GM18511 (cell line): Measurements from ENCODE around the gene WWOX.

Experiments
- ATAC-seq: cut with Tn5 transposase; IDR thresholded peaks from one replicate; pipeline ENCODE4 v1.9.1; 2021; ENCODE audit warnings: mild to moderate bottlenecking, moderate library complexity; ENCODE audit not compliant: unreplicated experiment

Gene WWOX

DNA sequence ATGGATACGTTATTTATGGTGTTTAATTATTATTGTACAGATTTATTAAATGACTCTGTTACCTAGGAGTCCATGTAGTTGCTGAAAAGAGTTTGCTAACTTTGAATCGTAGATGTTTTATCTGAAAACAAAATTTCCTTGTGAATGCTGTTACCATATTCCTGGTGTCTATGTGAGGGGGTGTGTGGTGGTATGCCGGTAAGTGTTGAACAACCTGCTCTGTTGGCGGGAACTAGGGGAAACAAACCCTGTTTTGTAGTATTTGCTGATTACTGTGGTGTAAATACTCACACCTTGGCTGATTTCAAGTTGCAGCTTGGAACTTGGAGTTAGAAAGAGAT lies 386.4 kb downstream of the WWOX start:
- ATAC-seq, result no peak

DNA sequence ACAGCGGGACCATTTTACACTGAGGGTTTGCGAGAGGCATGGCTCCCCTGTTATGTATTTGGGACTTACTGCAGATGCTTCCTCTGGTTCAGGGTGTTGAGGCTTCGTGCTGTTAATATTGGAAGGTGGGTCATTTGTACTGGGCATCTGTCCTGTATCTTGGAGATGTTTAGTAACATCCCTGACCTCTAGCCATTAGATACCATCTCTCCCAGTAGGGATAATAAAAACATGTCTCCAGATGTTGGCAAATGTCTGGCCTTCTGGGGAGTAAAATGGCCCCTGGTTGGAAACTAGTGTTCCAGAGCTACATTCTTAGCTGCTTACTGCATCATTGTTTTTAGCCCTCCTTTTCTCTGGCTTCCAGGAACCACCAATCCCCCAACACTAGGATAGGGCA lies 388.0 kb downstream of the WWOX start:
- no peak for ATAC-seq

DNA sequence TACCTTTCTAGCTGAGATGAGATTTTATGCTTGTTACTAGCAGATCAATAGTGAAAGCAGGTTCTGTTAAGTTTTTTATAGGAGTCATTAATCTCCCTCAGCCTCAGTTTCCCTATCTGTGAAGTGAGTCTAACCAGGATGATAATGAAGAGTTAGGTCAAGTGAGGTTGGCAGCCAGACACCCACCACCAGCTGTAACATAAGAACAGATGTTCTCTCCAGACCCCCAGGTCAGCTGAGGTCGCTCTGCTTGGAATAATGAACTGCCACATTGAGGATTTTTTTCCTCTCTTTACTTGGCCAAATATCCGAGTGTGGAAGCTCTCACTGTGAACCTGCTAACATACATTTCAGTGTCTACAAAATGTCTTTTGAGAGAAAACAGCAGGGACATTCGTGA lies 389.6 kb downstream of the WWOX start:
- ATAC-seq, result no peak

DNA sequence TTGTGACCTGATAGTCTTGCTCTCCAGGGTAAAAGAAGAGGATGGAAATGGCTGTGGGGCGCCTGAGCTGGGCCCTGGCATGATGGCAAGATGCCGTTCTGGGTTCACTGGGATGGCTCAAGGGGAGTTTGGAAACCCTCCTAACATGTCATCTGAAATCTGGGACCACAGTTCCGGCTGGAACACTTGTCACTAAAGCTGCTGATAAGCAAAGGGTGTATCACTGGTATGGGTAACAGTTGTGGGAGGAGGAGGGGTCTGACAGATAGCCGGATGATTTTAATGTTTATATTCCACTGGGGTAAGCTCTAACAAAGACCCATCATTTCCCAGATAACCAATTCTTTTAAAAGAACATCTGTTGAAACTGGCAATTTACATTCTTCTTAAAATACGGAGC lies 390.2 kb downstream of the WWOX start:
- ATAC-seq, result no peak

DNA sequence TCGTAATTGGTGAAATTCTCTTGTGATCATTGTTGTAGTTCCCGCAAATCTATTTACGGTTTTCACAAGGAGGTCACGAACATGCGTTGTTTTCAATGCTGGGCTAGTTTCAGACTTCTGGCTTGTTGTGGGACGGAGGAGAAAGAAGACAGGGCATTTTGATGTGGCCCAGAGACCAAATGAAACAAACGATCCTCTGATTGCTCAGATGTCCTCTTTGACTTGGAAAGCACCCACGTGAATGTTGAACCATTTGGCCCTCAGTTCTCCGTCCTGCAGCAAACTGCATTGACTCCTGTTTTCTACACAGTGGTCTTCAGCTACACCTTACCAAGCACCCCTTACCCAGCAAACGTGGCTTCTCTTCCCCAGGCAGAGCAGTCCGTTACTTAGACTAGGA lies 391.0 kb downstream of the WWOX start:
- no peak for ATAC-seq

DNA sequence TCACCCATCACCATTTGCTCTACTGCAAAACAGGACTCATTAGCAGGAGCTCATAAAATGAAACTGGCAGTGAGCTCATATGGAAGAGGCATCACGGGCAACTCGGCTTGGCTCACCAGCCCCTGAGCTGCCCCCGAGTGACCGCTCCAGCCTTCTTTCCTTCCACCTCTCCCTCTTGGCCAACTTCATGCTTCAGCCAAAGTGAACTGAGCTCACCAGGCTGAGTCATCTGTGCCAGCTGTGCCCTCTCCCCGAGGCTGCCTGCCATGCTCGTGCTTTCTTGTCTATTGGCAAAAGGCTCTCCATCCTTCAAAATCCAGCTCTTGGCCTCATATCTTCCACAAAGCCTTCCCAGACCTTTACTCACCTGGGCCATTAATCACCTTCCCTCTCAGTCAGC lies 391.4 kb downstream of the WWOX start:
- no peak for ATAC-seq

DNA sequence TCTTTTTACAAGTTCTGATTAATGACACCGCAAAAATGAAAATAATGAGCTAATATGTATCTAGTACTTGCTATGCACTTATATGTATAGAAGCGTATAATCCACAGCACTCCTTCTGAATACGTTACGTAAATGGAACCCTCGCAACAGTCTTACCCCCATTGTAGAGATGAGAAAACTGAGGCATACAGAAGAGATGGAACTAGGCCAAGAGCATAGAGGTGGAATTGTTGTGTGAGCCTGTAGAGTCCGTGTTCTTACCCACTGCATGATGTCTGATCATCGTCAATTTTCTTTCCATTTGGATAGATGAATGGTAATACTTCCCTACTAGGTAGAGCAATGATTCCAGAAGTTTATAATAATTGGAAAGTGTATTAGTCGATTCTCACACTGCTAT lies 394.1 kb downstream of the WWOX start:
- no peak for ATAC-seq

DNA sequence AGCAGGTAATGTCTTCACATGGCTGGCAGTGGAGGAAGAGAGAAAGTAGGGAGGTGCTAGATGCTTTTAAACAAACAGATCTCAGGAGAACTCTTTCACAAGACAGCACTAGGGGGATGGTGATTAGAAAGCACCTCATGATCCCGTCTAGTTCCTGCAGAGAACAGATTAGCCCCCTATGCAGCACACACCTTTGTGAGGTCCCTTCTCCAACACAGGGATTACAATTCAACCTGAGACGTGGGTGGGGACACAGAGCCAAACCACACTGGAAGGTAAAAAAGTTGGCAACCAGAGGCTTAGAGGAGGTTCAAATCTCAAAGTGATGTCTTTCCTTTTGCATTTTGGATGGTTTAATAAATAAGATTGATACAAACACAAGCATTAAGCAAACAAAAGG lies 394.7 kb downstream of the WWOX start:
- ATAC-seq, result no peak

DNA sequence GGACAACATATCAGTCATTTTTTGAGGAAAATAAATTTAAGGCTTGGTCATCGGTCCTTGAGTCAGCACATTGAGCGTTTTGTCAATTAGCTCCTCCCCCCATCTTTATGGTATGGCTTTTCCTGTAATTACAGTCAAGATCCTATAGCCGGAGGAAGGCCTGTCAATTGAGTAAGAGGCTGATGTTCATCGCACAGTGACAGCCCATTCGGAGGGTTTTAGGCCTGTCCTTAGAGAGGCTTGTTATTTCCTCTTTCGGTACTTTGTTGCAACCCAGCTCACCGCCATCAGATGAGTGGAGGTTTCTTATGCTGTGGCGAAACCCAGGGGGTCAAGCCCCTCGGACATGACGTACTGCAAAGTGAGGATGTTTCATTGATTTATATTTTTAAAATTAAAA lies 395.2 kb downstream of the WWOX start:
- ATAC-seq, result no peak

DNA sequence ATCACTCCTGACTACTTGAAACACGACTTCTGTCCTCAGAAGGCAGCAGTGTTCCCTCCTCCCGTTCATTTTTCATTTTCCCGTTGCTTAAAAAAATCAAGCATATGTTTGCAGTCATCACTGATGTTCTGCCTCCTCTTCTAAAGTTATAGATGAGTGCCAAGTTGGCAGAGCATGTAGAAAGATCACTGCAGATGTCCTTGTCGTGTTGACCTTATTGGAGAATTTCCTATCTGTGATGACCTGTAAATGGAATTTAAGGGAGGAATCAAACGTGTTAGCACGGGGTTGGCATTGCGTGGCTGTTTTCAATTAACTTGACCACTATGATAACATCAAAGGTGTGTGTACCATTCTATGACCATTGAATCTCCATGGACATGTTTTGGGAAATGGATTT lies 396.7 kb downstream of the WWOX start:
- no peak for ATAC-seq

DNA sequence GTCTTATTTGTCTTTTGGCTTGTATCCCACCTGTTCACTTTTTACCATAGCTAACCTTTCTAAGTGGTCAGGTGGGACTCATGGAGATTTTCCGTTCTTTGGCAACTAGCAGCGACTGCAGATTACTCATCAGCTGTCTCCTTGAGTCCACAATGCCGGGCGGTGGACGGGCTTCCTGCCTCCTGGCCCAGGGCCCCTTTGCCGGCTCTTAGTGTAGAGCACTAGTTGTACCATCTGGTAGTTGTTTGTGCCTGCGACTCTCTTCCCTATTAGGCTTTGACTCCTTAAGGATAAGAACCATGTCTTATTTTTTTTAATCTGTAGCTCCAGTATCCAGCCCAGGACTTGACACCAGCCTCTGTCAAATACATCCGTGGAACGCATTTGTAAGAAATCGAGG lies 399.9 kb downstream of the WWOX start:
- ATAC-seq, result no peak

DNA sequence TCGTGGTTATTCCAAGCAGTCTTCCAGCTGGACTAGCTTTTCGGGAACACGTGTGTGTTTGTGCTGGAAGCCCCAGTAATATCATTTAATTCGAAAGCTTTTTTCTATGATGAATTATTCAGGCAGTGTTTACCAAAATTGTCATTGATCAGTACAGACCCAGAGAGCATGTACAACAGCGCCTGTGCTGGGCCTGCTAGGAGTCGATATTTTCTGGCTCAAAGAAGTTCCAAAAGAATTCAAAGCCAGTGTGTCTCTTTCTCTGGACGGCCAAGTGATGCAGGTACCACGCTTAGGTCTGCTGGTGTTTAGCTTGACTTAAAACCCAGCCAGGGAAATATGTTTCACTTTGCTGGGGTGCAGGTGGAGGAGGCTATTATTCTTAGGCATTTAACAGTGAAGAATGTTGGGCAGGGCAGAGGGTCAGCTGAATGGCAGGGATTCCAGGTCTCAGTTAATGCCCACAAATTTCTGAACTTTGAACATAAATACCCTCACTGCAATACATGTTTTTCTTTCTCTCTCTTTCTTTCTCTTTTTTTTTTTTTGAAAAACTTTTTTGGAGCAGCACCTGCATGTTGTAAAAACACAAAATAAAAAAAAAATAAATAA lies 401.3 kb downstream of the WWOX start:
- no peak for ATAC-seq

DNA sequence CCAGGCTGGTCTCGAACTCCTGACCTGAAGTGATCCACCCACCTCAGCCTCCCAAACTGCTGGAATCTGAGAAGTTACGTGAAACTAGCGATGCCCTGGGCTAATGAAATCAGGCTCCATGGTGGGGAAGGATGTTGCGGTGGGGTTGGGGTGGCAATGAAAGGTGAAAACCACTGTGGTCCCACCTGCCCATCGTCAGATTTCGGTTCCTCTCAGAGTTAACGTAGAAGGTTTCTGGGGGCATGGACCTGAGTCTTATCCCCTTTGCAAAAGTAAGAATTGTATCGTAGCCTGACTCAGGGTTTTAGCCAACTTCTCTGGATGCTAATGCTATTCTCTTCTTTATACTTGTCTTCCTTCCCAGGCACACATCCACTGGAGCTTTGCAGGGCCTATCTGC lies 402.3 kb downstream of the WWOX start:
- ATAC-seq, result no peak

DNA sequence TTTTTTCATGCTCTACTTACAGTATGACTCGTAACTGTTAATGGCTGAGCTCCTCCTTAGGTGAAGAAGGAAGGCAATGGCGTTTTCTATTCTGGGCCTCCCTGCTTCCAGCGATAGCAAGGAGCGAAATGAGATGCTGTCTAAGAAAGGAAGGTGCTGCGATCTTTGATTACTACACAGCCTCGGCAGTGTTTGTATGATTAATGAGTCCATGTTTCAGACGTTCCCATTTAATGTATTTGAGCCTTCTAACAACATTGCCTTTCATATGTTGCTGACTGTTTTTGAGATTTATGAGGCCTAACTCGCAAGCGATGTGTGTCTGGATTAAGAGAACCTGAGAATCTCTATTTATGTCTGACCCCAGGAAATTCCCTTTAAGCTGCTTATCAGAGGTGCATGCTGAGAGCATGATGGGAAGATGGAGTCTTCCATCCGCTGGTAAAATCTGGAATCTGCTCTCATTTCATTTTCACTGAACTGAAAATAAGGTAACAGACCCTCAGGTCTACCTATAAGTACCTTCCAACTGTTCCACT lies 403.4 kb downstream of the WWOX start:
- no peak for ATAC-seq

DNA sequence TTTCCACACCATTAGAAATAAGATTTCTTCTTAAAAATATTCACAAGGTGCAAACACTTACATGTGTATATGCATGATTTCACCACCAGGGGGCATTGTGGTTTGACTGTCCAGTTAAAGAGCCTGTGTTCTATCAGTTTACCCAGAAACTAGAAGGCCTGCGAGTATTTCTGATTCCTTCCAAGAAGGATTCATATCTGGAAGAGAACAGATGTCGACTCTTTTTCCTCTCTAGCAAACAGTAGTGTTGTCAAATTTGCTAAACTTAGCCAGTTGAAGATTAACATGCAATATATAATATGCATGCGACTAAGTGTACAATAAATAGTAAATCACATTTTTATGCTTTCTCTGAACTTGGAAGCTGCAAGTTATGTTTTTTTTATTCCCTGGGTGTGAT lies 404.1 kb downstream of the WWOX start:
- ATAC-seq, result no peak

DNA sequence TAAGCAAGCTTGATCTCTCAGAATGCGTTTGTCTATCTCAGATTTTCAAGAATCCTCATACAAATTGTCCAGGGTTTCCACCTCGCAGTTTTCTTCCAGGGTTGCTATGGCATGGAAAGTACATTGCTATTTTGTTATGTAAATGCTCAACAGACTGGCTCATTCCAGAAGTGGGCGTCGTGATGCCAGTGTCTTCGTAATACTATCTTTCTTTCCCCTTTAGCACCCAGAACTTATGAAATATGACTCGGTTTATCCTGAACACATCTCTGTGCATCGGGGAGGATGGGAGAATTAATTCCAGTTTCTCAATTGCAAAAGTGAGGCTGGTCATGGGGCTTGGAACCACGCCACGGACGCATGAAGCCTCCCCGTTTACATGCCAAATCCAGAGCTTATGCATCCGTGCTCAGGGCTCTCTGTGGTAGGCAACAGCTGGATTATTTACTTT lies 405.0 kb downstream of the WWOX start:
- no peak for ATAC-seq

DNA sequence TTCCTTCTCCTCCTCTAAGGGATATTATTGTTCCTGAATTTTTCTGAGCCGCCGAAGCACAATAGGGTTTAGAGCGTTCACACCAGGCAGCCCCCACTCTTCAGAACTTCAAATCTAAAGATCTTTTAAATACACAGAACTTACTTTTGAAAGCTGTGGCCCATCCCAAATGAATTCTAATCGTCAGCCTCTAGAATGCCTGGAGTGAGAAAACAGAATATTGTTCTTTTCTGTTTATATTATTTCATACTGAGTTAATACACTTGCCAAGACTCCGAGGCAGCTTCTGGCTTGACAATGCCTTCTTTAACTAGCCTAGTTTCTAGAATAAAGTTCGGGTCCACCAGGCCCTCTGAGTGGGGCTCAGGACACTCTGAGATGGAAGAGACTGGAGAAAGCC lies 405.6 kb downstream of the WWOX start:
- ATAC-seq, result no peak

DNA sequence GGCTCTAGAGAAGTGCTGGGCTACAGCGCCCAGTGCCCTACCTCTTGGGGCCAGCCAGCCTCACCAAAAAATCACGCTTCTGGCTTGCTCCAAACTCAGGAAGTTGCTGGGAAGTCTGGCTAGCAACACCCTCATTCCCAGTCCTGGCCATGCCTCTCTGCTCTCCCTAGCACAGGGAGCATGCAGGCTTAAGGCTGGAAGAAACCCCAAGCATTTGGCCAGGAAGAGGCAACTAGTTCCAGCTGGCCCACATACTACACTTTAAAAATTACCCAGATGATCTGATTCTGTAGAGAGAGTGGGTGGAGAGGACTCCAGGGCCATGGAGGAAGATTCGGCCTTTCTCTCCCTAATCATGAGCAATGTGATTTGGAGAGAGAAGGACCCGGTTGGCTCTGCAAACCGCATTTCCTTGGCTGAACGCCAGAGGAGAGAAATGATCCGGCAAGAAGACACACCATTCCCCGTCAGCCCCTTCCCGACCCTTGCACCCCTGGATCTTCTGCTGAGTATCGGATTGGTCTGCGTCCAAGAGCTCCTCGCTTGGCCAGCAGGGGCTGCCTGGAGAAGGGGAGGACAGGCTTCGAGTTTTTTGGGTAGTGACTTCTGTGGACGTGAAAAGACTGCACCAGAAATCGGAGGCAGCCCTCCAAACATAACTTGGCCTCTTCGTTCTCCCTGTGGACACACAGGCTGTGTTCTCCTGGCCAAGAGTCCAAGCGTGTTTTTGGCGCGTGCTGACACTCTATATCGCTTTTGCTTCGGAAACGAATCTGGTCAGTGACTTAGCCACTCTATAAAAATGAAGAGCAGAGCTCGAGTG lies 406.3 kb downstream of the WWOX start:
- no peak for ATAC-seq

DNA sequence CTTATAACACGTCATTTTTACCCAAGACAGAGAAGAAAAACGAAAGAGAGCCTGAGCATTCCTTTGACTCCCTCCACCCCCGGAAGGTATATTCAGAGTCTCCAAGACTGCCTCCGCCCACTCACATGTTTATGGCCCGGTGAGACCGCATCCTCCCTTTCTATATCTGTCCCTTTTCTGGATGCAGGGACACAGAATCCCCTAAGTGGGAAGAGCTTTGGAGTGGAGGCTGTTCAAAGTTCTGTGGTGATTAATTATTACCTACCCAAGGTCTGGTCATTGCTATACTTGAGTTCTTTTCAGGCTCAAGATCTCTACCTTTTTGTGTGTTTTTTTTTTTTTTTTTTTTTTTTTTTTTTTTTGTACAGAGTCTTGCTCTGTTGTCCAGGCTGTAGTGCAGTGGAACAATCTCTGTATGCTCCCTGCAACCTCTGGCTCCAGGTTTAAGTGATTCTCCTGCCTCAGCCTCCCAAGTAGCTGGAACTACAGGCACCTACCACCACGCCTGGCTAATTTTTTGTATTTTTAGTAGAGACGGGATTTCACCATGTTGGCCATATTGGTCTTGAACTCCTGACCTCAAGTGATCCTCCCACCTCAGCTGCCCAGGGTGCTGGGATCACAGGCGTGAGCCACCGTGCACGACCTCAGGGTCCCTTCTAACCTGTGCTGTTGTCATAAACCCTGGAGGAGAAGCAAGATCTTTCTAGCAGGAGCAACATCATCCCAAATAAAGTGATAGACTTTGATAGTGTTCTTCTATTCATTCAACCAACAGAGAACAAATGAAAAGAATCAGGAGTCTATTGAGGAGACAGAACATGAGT lies 407.1 kb downstream of the WWOX start:
- ATAC-seq, result no peak

DNA sequence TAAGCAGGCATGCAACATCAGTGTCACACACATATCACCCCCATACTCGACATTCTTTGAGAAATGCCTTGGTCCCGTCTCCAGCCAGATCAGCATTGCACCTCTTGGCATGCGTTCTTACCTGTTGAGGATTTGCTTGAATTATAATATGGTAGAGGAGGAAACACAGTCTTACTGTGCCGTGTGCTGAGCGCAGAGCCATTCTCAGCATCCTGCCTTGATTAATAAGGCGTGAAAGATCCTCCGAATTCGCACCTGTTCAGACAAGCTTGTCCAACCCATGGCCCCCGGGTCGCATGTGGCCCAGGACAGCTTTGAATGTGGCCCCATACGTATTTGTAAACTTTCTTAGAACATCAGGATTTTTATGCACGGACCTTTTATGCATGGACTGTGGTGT lies 408.1 kb downstream of the WWOX start:
- no peak for ATAC-seq

DNA sequence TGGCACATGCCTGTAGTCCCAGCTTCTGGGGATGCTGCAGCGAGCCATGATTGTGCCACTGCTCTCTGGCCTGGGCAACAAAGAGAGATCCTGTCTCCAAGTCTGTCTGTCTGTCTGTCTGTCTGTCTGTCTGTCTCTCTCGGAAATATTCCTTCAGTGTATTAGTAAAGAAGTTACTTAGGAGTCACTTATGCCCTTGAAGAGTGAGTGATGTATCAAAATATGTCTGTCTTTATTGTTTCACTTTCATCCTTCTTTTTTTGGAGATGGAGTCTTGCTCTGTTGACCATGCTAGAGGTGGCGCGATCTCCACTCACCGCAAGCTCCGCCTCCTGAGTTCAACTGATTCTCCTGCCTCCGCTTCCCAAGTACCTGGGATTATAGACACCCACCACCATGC lies 410.5 kb downstream of the WWOX start:
- ATAC-seq, result no peak

DNA sequence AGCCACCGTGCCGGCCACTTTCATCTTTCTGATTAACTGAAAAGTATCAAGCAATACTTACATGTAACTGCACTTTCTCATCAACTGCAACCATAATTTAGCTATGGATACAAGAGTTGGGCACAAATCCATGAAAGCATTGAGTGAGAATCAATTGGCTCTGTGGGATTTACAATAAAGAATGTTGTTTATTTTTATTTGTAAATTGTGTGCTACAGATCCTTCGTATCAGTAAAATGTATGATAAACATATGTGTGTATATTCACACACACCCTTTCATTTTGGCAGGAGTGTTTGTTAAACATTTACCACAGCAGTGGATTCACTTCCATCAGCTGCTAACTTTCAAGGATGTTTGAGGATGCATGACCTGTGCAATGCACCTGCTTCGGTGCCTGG lies 411.0 kb downstream of the WWOX start:
- ATAC-seq, result no peak
